ENCODE measurements around the gene CERS6.

The CERS6 gene

DNA sequence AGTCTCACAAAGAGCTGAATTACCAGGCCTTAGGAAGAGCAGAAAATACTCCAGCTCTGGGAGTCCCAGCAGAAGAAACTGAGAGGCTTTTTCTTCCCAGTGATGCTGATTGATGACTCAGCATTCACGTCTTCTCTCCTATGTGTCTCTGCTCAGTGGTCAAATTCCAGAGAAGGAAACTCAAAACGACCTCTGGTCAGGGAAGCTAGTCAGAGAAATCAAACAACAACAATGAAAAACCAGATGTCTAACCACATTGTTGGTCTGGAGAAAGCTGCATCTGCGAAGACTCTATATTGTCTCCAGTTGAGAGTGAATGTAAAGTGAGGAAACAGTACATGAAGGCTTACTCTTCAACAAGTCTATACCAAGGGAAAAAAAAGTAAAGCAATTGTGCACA lies 28.6 kb upstream of the CERS6 start:
- no peak overlapping the region for H3K27ac ChIP-seq
- TF ChIP-seq, protein P1, sequence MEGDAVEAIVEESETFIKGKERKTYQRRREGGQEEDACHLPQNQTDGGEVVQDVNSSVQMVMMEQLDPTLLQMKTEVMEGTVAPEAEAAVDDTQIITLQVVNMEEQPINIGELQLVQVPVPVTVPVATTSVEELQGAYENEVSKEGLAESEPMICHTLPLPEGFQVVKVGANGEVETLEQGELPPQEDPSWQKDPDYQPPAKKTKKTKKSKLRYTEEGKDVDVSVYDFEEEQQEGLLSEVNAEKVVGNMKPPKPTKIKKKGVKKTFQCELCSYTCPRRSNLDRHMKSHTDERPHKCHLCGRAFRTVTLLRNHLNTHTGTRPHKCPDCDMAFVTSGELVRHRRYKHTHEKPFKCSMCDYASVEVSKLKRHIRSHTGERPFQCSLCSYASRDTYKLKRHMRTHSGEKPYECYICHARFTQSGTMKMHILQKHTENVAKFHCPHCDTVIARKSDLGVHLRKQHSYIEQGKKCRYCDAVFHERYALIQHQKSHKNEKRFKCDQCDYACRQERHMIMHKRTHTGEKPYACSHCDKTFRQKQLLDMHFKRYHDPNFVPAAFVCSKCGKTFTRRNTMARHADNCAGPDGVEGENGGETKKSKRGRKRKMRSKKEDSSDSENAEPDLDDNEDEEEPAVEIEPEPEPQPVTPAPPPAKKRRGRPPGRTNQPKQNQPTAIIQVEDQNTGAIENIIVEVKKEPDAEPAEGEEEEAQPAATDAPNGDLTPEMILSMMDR (conservative IDR thresholded peaks at IDR 0.05) = no peak
- no peak for TF ChIP-seq ZFX (IDR thresholded peaks at IDR 0.05)

DNA sequence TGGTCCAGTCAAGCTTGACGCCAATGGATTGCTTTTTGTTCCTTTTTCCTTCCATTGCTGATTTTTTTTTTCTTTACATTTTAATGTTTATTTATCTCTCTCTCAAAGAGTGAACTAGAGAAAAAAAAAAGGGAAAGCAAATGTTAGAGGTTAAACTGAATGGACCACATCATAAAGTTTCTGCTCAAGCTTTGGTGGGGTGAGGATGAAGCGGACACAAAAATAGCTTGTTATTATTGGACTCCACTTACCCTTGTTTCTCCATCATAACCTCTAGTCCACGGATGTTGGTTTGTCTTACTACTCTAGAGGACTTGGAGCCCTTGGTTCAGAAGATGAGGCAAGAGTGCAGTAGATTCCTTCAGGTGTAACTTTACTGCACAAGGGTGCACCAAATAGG lies 27.6 kb upstream of the CERS6 start:
- no peak for TF ChIP-seq ZFX (IDR thresholded peaks at IDR 0.05)
- TF ChIP-seq, protein P1 (conservative IDR thresholded peaks at IDR 0.05) = no peak
- no peak overlapping the region for H3K27ac ChIP-seq

DNA sequence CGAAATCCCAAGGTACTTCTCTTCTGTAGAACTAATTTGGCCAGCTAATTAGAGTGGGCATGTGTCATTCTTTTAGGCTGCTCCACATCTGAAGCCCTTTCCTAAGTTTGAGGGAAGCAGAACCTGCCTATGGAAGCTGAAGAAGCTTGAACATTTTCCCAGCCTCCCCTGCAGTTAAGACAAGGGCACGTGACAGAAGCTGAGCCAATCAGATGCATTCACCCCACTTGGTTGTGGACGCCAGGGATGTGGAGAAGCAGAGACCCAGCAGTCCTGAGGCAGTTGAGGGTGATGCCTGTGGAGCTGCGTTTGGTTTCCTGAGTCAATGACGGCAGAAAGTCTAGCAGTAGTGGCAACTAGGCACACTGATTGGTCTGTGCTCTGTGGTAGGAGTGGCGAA lies 26.1 kb upstream of the CERS6 start:
- TF ChIP-seq ZFX (IDR thresholded peaks at IDR 0.05) = no peak
- TF ChIP-seq, protein P1 (conservative IDR thresholded peaks at IDR 0.05) = no peak

DNA sequence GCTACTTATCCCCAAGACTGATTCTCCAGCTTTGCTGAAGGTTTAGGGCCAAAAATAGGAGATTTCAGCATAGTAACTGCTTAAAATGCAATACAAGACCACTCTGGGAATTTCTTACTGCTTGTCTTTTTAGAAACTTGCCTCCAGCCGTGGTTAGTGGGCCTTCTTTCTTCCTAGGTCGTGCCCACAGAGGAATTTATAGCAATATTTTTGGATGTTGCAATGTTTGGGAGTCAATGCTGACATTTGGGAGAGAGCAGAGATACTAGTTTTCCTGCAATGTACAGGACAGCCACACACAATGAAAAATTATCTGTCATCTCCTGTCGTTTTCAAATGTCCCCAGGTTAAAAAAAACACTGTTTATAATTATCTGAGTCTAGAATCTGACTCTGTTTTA lies 25.6 kb upstream of the CERS6 start:
- no peak for TF ChIP-seq ZFX (IDR thresholded peaks at IDR 0.05)
- TF ChIP-seq, protein P1 (conservative IDR thresholded peaks at IDR 0.05) = no peak
- no peak overlapping the region for H3K27ac ChIP-seq

More for the DNA sequence above, 26.1 kb upstream of the CERS6 start:
- no peak overlapping the region for H3K27ac ChIP-seq

DNA sequence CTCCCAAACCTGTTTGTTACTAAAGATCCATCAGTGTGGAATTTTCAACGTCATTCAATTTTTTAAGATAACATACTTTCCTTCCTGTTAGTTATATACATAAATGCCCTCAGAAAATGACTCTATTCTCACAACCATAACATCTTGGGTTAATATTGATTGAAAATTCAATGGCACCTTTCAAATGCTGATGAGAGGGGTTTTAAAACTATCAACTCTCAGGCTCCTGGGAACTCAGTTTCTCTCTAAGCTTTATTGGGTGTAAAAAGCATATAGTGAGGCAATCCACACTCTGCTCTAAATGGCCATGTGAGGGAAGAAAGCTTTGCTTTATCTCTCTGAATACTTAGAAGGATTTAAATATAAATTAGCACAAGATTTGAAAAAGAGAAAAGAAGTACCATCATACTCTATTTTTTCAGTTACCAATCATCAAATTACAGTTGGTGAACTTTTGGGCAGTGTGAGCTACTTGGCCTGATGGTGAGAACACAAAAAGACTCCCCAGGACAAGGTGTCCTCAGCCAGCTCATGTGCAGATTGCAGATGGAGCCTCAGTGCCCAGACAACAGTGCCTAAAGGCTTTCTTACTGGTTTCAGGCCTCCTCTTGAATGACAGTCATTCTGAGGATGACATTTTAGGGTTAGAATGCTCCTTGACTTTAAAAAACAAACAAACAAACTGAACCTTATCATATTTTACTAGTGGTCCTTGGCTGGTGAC lies 24.6 kb upstream of the CERS6 start:
- H3K27ac ChIP-seq = no peak overlapping the region
- TF ChIP-seq, protein P1 (conservative IDR thresholded peaks at IDR 0.05) = no peak
- TF ChIP-seq ZFX (IDR thresholded peaks at IDR 0.05) = no peak

DNA sequence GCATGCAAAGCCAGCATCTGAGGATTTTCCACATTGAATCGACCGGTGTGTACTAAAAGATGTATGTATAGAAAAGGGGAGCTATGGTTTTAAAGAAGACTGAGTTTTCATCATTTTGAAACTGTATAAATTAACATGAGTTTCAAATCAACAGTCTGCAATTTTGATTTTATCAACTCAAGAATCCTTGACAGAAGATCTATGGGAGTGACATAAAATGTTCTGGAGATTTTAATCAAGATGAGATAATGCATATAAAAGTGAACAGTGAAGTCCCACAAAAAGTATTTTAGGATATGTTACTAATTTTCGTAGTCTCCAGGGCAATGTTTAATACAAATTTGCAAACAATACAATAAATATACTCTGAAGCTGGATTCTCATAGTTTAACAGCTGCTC lies 24.0 kb upstream of the CERS6 start:
- no peak overlapping the region for H3K27ac ChIP-seq
- TF ChIP-seq ZFX (IDR thresholded peaks at IDR 0.05) = no peak
- TF ChIP-seq, protein P1 (conservative IDR thresholded peaks at IDR 0.05) = no peak

DNA sequence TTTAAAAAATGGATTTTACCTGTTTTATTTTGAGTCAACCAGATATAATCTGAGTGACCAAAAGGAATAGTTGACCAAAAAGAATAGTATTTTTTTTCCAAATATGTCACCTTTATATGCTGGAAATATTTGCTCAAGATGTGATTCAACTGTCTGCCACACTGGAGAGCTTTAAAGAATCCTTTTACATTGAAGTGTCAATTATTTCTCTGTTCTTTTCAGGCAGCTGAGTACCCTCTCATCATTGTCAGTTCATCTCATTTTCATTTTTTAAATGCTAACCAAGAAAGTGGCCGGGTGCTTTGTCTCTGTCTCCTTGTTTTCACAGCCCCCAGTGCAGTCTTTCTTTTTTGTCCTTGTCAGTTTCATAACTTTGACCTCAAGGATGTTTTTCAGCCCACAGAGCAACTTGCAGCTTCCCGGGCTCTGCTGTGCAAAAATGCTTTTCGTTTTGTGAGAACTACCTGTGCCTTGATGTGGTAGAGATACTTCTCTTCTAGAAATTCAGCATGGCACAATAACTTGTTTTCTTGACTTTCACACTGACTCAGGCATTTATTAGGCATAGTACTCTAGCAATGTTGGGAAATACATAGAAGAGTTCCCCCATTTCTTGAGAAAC lies 23.4 kb upstream of the CERS6 start:
- no peak overlapping the region for H3K27ac ChIP-seq
- no peak for TF ChIP-seq ZFX (IDR thresholded peaks at IDR 0.05)
- TF ChIP-seq, protein P1 (conservative IDR thresholded peaks at IDR 0.05) = no peak
